B cell (primary cell): ENCODE measurements around the gene HOMER2.

Experiments
- EZH2 ChIP-seq: IDR thresholded peaks from 2 replicates; pipeline ENCODE4 v1.6.1; 2012; ENCODE audit warnings: borderline replicate concordance, low read depth, mild to moderate bottlenecking, moderate library complexity, low read length; ENCODE audit not compliant: insufficient read depth, poor library complexity, severe bottlenecking
- TF ChIP-seq, protein P1 (sequence below): fragments of 200-600 bp; IDR thresholded peaks from one replicate; pipeline ENCODE4 v1.8.0; 2022; ENCODE audit warnings: antibody characterized with exemption, mild to moderate bottlenecking

DNA sequence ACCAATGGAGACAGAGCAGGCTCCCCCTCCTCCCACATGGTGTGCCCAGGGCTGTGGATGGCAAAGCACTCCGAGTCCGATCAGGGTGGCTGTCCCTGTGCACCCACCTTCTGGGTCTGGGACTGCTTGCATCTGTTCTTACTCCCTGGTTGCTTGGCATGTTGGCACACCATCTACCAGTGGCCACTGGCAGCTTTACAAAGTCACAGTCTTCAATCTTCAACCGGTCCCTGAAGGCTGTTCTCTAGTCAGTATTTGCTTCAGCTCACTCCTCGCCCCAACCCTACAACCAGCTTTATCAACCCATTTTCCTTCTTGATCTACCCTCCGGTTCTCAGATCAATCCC, 14.8 kb downstream of the HOMER2 start:
- TF ChIP-seq, protein P1, sequence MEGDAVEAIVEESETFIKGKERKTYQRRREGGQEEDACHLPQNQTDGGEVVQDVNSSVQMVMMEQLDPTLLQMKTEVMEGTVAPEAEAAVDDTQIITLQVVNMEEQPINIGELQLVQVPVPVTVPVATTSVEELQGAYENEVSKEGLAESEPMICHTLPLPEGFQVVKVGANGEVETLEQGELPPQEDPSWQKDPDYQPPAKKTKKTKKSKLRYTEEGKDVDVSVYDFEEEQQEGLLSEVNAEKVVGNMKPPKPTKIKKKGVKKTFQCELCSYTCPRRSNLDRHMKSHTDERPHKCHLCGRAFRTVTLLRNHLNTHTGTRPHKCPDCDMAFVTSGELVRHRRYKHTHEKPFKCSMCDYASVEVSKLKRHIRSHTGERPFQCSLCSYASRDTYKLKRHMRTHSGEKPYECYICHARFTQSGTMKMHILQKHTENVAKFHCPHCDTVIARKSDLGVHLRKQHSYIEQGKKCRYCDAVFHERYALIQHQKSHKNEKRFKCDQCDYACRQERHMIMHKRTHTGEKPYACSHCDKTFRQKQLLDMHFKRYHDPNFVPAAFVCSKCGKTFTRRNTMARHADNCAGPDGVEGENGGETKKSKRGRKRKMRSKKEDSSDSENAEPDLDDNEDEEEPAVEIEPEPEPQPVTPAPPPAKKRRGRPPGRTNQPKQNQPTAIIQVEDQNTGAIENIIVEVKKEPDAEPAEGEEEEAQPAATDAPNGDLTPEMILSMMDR: no peak
- TF ChIP-seq EZH2: no peak
